Measurements from ENCODE around the gene SNRPE. TPM values are rescaled to one million over a fixed set of nuclear protein-coding genes. Genes with fewer than 3 reads are reported as not detected.

Gene SNRPE
- 461 and 564 TPM in 2 replicates for polyA plus RNA-seq

DNA sequence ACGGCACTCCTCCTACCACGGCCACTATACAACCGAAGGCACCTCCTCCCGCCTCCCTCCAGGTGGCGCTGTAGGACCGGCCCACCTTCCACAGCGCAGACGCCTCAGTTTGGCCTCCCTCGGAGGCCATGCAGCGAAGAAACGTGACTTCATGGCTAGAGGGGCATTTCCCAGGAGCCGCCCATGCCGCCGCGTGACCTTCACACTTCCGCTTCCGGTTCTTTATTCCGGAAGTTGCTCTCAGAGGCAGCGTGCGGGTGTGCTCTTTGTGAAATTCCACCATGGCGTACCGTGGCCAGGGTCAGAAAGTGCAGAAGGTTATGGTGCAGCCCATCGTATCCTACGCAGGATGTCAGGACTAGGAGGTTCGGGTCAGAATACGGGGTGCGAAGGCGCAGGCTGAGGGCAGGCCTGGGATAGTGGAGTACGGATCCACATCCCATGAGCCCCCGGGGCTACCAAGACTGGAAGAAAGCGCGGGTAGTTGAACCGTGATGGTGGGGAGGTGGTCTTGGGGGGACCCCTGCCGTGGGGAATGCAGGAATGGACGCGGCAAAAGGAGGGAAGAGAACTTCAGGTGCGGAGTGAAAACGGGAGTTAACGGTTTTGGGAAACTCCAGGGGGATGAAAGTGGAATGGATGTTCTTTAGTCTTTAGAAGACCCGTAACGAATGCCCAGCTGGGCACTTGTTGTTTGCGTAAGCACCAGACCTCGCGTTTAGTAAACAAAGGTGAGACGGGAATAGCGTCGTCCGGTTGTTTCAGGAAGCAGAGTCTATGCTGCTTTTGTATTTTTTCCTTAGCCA lies at the start of gene SNRPE:
TSS of gene SNRPE (plus strand) at position 221 of the 806 bp plus-strand sequence. CDS start at position 282, 61 bp downstream.

Other genes with a start within 250 kb of the SNRPE start
- gene ATP2B4, start 234.8 kb upstream of the SNRPE start, polyA plus RNA-seq, result 1.9 and 16.0 TPM in 2 replicates
- not detected in 2 replicates for gene LAX1, start 96.4 kb upstream of the SNRPE start, polyA plus RNA-seq
- gene ZBED6, start 66.0 kb upstream of the SNRPE start, polyA plus RNA-seq, result 1.3 and 2.3 TPM in 2 replicates
- 33.2 and 39.9 TPM in 2 replicates for gene ZC3H11A, start 66.0 kb upstream of the SNRPE start, polyA plus RNA-seq
- gene SOX13, start 211.5 kb downstream of the SNRPE start, polyA plus RNA-seq, result 0.07 and 0.24 TPM in 2 replicates

Measured in Purkinje cell (primary cell).